Measurements from ENCODE around the gene OR1I1.

DNA sequence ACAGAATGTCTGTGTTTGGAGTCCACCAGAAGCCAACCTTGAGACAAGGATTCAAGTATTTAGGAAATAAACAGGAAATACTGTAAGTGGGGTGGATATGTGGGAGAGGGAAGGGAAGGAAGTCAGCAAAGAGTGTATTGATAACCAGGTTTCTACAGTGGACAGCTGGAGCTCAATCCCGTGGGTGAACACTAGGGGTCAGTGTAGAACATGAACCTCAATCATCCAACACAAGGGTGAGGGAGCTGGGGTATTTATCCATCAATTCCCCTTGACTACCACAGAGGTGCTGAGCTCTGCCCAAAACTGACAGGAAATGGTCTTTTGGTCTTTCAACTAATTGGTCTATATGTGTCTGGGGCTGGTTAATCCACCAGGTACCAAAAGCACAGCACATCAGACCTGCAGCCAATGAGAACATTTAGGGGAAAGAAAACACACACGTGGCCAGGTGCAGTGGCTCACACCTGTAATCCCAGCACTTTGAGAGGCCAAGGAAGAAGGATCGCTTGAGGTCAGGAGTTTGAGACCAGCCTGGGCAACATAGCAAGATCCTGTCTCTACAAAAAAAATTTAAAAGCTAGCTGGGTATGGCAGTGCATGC, 19.6 kb downstream of the OR1I1 start:
- TF ChIP-seq, protein P1, sequence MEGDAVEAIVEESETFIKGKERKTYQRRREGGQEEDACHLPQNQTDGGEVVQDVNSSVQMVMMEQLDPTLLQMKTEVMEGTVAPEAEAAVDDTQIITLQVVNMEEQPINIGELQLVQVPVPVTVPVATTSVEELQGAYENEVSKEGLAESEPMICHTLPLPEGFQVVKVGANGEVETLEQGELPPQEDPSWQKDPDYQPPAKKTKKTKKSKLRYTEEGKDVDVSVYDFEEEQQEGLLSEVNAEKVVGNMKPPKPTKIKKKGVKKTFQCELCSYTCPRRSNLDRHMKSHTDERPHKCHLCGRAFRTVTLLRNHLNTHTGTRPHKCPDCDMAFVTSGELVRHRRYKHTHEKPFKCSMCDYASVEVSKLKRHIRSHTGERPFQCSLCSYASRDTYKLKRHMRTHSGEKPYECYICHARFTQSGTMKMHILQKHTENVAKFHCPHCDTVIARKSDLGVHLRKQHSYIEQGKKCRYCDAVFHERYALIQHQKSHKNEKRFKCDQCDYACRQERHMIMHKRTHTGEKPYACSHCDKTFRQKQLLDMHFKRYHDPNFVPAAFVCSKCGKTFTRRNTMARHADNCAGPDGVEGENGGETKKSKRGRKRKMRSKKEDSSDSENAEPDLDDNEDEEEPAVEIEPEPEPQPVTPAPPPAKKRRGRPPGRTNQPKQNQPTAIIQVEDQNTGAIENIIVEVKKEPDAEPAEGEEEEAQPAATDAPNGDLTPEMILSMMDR (conservative IDR thresholded peaks at IDR 0.05): peak; percentile 85
- no peak for TF ChIP-seq EZH2 (IDR thresholded peaks at IDR 0.05; ENCODE audit: low read depth)

All from PC-9 (cell line).